GM23338 (cell line): Measurements from ENCODE around the gene TMC3. TPM values are rescaled to one million over a fixed set of nuclear protein-coding genes. Genes with fewer than 3 reads are reported as not detected.

Source experiments
- ATAC-seq: fragments of 200-7000 bp; cut with Tn5 transposase; 3 replicates; pipeline ENCODE4 v1.9.1; 2020
- DNase-seq: peaks from one replicate; pipeline ENCODE4 v3.0.0-alpha.2; 2015; ENCODE audit warnings: low spot score
- H2AFZ ChIP-seq: fragments of 200-600 bp; sonication (generic); 2 replicates; pipeline ENCODE4 v1.8.0; 2016; ENCODE audit warnings: antibody characterized with exemption, mild to moderate bottlenecking, moderate library complexity
- H3F3A ChIP-seq: fragments of 200-600 bp; sonication (generic); replicated peaks from 2 replicates; pipeline ENCODE4 v1.8.0; 2017; ENCODE audit warnings: antibody characterized with exemption, mixed run types, low read depth
- H3K27ac ChIP-seq: fragments of 200-600 bp; sonication (generic); 2 replicates; pipeline ENCODE4 v1.6.1; 2016; ENCODE audit warnings: low read depth
- H3K27me3 ChIP-seq: fragments of 200-600 bp; sonication (generic); 2 replicates; pipeline ENCODE4 v1.8.0; 2016; ENCODE audit warnings: mild to moderate bottlenecking, mixed run types, moderate library complexity; ENCODE audit not compliant: insufficient read depth
- H3K36me3 ChIP-seq: fragments of 200-600 bp; sonication (generic); 2 replicates; pipeline ENCODE4 v1.8.0; 2016; ENCODE audit warnings: mild to moderate bottlenecking; ENCODE audit not compliant: insufficient read depth
- H3K4me1 ChIP-seq: fragments of 200-600 bp; sonication (generic); 2 replicates; pipeline ENCODE4 v1.8.0; 2016; ENCODE audit warnings: mild to moderate bottlenecking, moderate library complexity; ENCODE audit not compliant: insufficient read depth
- H3K4me2 ChIP-seq: fragments of 200-600 bp; sonication (generic); 2 replicates; pipeline ENCODE4 v1.7.1; 2017; ENCODE audit warnings: mixed run types
- H3K4me3 ChIP-seq: fragments of 200-600 bp; sonication (generic); 2 replicates; pipeline ENCODE4 v1.6.1; 2016; ENCODE audit warnings: mixed run types
- H3K79me2 ChIP-seq: fragments of 200-600 bp; sonication (generic); replicated peaks from 2 replicates; pipeline ENCODE4 v1.8.0; 2017; ENCODE audit warnings: mild to moderate bottlenecking; ENCODE audit not compliant: insufficient read depth
- H3K9me2 ChIP-seq: fragments of 200-600 bp; sonication (generic); 2 replicates; pipeline ENCODE4 v1.8.0; 2017; ENCODE audit not compliant: insufficient read depth
- H4K20me1 ChIP-seq: fragments of 200-600 bp; sonication (generic); replicated peaks from 2 replicates; pipeline ENCODE4 v1.8.0; 2017; ENCODE audit warnings: mild to moderate bottlenecking; ENCODE audit not compliant: insufficient read depth
- H3K27ac Mint-ChIP-seq: 2 replicates; pipeline ENCODE4 v1.8.0; 2020; ENCODE audit warnings: inconsistent platforms, mild to moderate bottlenecking, moderate library complexity, mixed read lengths
- H3K27me3 Mint-ChIP-seq: 3 replicates; pipeline ENCODE4 v1.8.0; 2022; ENCODE audit warnings: low read depth, mild to moderate bottlenecking, moderate library complexity, mixed read lengths, inconsistent platforms; ENCODE audit not compliant: insufficient read depth, poor library complexity
- H3K36me3 Mint-ChIP-seq: 3 replicates; pipeline ENCODE4 v1.8.0; 2021; ENCODE audit warnings: low read depth, mild to moderate bottlenecking, inconsistent platforms, moderate library complexity, mixed read lengths
- H3K4me1 Mint-ChIP-seq: 3 replicates; pipeline ENCODE4 v1.8.0; 2020; ENCODE audit warnings: mild to moderate bottlenecking, inconsistent platforms, mixed read lengths
- H3K4me3 Mint-ChIP-seq: 3 replicates; pipeline ENCODE4 v1.8.0; 2021; ENCODE audit warnings: moderate library complexity, mild to moderate bottlenecking, inconsistent platforms, mixed read lengths
- H3K9me3 Mint-ChIP-seq: 3 replicates; pipeline ENCODE4 v1.8.0; 2020; ENCODE audit warnings: moderate library complexity, mild to moderate bottlenecking, inconsistent platforms, mixed read lengths
- CREB1 ChIP-seq: fragments of 250-450 bp; sonication (Bioruptor Pico); IDR thresholded peaks from 2 replicates; pipeline ENCODE4 v1.5.0; 2020; ENCODE audit warnings: low read depth, mild to moderate bottlenecking, moderate library complexity
- CTCF ChIP-seq, 2 experiments: fragments of 200-600 bp in 1 of 2; sonication (generic) in 1 of 2; conservative IDR thresholded peaks; 2 replicates each; pipeline versions ENCODE4 v1.5.1 to v1.6.1; 2016 to 2017; ENCODE audit warnings: antibody characterized with exemption in 2 of 2, low read depth in 2 of 2, mild to moderate bottlenecking in 2 of 2, moderate library complexity in 1 of 2
- ETS1 ChIP-seq: IDR thresholded peaks from 2 replicates; pipeline ENCODE4 v1.6.1; 2016; ENCODE audit warnings: antibody characterized with exemption
- EZH2 ChIP-seq: fragments of 200-600 bp; sonication (generic); IDR thresholded peaks from one replicate; pipeline ENCODE4 v1.8.0; 2017; ENCODE audit warnings: antibody characterized with exemption, mild to moderate bottlenecking, low read depth; ENCODE audit not compliant: unreplicated experiment
- EZH2phosphoT487 ChIP-seq: fragments of 200-600 bp; sonication (generic); IDR thresholded peaks from one replicate; pipeline ENCODE4 v1.8.1; 2018; ENCODE audit warnings: antibody characterized with exemption; ENCODE audit not compliant: unreplicated experiment
- JUNB ChIP-seq: IDR thresholded peaks from one replicate; pipeline ENCODE4 v1.6.1; 2016; ENCODE audit warnings: antibody characterized with exemption; ENCODE audit not compliant: unreplicated experiment
- NANOG ChIP-seq: IDR thresholded peaks from 2 replicates; pipeline ENCODE4 v1.6.1; 2016; ENCODE audit warnings: antibody characterized with exemption, borderline replicate concordance
- POLR2AphosphoS5 ChIP-seq: IDR thresholded peaks from 2 replicates; pipeline ENCODE4 v1.6.1; 2016; ENCODE audit warnings: antibody characterized with exemption, low read depth
- REST ChIP-seq: IDR thresholded peaks from one replicate; pipeline ENCODE4 v1.6.1; 2018; ENCODE audit warnings: antibody characterized with exemption; ENCODE audit not compliant: unreplicated experiment
- STAT1 ChIP-seq: IDR thresholded peaks from one replicate; pipeline ENCODE4 v1.6.1; 2016; ENCODE audit warnings: antibody characterized with exemption; ENCODE audit not compliant: unreplicated experiment
- ZNF114 ChIP-seq: fragments of 250-450 bp; sonication (Bioruptor Pico); IDR thresholded peaks from 2 replicates; pipeline ENCODE4 v1.5.0; 2020; ENCODE audit warnings: mild to moderate bottlenecking, moderate library complexity
- ZNF331 ChIP-seq: fragments of 250-450 bp; sonication (Bioruptor Pico); IDR thresholded peaks from 2 replicates; pipeline ENCODE4 v1.5.0; 2020; ENCODE audit warnings: low read depth, mild to moderate bottlenecking, moderate library complexity
- ZNF462 ChIP-seq: fragments of 250-450 bp; sonication (Bioruptor Pico); IDR thresholded peaks from 2 replicates; pipeline ENCODE4 v1.5.0; 2020; ENCODE audit warnings: mild to moderate bottlenecking, moderate library complexity
- polyA plus RNA-seq: library from polyadenylated mRNA; unstranded; fragments of >200 nt; fragmentation: Nextera tagmentation; extraction: Ambion mirVana; gene quantifications from 2 replicates; pipeline ENCODE4 v1.2.1, GENCODE V29; 2016
- total RNA-seq: library from RNA; depleted of rRNA; stranded (reverse); fragments of >200 nt; shearing (Covaris generic); gene quantifications from 2 replicates; pipeline ENCODE4 v1.2.3, GENCODE V29; 2014

TMC3 gene
- total and polyA plus RNA-seq, 2 experiments from 2014 or later: 0.10 TPM; not detected in 1

- H3K4me3 Mint-ChIP-seq: no peak overlapping the region
- Histone ChIP-seq H3K9me2 (0 out of 2 replicates have a peak, but pooled peaks cover 2% of the 10 kb centered on the region), H3K79me2 (no peaks in the 10 kb centered on the region), H3K36me3 (no peaks in the 10 kb centered on the region), H3K4me3 (no peak overlapping the region), H4K20me1 (no peaks in the 10 kb centered on the region), H2AFZ (no peak overlapping the region), H3K27ac (no peak overlapping the region), H3K4me1 (no peaks in the 10 kb centered on the region), H3K4me2 (no peak overlapping the region), H3K27me3 (no peaks in the 10 kb centered on the region), H3F3A (no peaks in the 10 kb centered on the region)
- TF ChIP-seq POLR2AphosphoS5 (no peak), ZNF114 (CRISPR knock-in tag) (no peak), REST (no peak), NANOG (no peak), JUNB (no peak), CTCF (conservative IDR thresholded peaks at IDR 0.05; ENCODE audit: low read depth in 2 of 2) (no peak), ZNF331 (no peak), EZH2phosphoT487 (no peak), ZNF462 (CRISPR knock-in tag) (no peak), EZH2 (no peak), ETS1 (no peak), CREB1 (no peak), STAT1 (no peak)
- peaks cover 2% of the 10 kb centered on the region for H3K27me3 Mint-ChIP-seq
- ATAC-seq (no peak), DNase-seq (no peak)
- H3K9me3 Mint-ChIP-seq: no peaks in the 10 kb centered on the region
- no peaks in the 10 kb centered on the region for H3K4me1 Mint-ChIP-seq
- no peak overlapping the region for H3K27ac Mint-ChIP-seq
- peaks cover 28% of the 10 kb centered on the region for H3K36me3 Mint-ChIP-seq
Measured at GRCh38 chr15:81314378-81314777, 59.6 kb downstream of the TMC3 start.
